Memory B cell (primary cell): Measurements from ENCODE around the gene VPS11.

Source experiments
- ATAC-seq: fragments of 150-1000 bp; cut with Tn5 transposase; 2 replicates; pipeline ENCODE4 v1.10.0; 2021; ENCODE audit warnings: low read depth, mild to moderate bottlenecking, moderate library complexity
- DNase-seq, 2 donors: peaks; one replicate each; pipeline ENCODE4 v3.0.0; 2022; ENCODE audit warnings: low spot score in 2 of 2
- H3K27ac Mint-ChIP-seq: one replicate; pipeline ENCODE4 v1.8.0; 2022; ENCODE audit warnings: mild to moderate bottlenecking, moderate library complexity, mixed read lengths
- H3K27me3 Mint-ChIP-seq: one replicate; pipeline ENCODE4 v1.8.0; 2022; ENCODE audit warnings: mixed read lengths
- H3K36me3 Mint-ChIP-seq: one replicate; pipeline ENCODE4 v1.8.0; 2022; ENCODE audit warnings: mild to moderate bottlenecking, mixed read lengths
- H3K4me1 Mint-ChIP-seq: one replicate; pipeline ENCODE4 v1.8.0; 2022; ENCODE audit warnings: mixed read lengths
- H3K4me3 Mint-ChIP-seq: one replicate; pipeline ENCODE4 v1.8.0; 2022; ENCODE audit warnings: mild to moderate bottlenecking, moderate library complexity, mixed read lengths
- H3K9me3 Mint-ChIP-seq: one replicate; pipeline ENCODE4 v1.8.0; 2022; ENCODE audit warnings: mixed read lengths

The VPS11 gene

DNA sequence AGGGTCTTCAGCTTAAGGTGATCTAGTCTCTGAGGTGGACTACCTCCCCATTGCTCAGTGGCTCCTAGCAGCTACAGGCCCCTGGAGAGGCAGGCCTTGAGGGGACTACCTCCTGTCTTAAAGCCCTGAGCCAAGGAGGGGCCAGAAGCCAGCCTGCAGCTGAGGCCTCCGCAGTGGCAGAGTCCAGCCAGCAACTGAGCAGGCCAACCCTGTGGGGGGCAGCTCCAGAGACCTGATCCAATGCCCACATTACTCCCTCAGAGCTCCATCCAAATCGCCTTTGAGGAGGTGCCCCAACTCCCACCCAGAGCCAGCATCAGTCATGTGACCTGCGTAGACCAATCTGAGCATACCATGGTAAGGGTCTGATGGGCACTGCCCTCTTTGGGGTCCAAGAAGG lies 42.2 kb downstream of the VPS11 start:
- peaks cover 24% of the 10 kb centered on the region for H3K4me1 Mint-ChIP-seq
- ATAC-seq (no peak), DNase-seq (no peak)
- no peaks in the 10 kb centered on the region for H3K9me3 Mint-ChIP-seq
- H3K27me3 Mint-ChIP-seq = no peaks in the 10 kb centered on the region
- H3K36me3 Mint-ChIP-seq = peaks cover 17% of the 10 kb centered on the region
- H3K27ac Mint-ChIP-seq = no peak overlapping the region
- H3K4me3 Mint-ChIP-seq = no peak overlapping the region

DNA sequence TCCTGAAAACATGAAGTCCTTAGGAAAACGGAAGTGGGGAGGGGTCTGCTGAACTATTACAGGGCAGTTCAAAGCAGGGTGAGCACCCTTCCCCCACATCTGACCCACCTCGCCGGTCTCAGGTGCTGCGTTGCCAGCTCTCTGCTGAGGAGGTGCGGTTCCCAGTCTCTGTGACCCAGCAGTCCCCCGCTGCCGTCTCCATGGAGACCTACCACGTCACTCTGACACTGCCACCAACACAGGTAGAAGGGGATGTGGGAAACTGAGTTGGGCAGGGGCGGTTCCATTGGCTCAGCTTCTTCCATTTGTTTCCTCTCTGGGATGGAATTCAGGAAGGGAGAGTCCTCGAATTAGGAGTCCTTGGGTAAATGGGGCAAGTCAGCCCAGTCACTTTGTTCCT lies 42.8 kb downstream of the VPS11 start:
- Mint-ChIP-seq H3K4me3 (no peak overlapping the region), H3K4me1 (peaks cover 24% of the 10 kb centered on the region), H3K27ac (no peak overlapping the region), H3K9me3 (no peaks in the 10 kb centered on the region), H3K27me3 (no peaks in the 10 kb centered on the region), H3K36me3 (peaks cover 21% of the 10 kb centered on the region)
- ATAC-seq (no peak), DNase-seq (no peak)

DNA sequence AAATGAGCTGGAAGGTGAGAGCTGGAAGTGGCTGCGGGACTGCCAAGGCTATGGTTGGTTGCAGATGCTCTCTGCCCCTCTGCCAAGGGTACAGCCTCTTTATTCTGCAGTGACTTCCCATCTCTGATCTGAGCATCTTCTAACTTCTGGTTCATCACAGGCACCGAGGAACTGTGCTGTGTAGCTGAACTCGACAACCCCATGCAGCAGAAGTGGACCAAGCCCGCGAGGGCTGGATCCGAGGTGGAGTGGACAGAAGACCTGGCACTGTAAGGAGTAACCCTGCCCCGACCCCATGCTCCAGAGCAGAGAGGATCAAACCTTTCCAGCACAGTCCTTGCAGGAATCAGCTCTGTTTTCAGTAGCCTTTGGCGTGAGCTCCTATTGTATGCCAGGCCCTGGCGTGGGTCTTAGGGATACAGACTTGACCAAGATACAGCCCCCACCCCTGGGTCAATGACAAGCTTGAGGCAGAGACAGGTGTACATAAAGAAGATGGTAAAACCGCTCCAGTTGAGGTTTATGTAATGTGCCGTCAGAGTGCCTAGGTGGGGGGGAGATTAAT lies 43.8 kb downstream of the VPS11 start:
- no peaks in the 10 kb centered on the region for H3K9me3 Mint-ChIP-seq
- H3K27ac Mint-ChIP-seq = no peak overlapping the region
- peaks cover 24% of the 10 kb centered on the region for H3K4me1 Mint-ChIP-seq
- no peaks in the 10 kb centered on the region for H3K27me3 Mint-ChIP-seq
- no peak overlapping the region for H3K4me3 Mint-ChIP-seq
- DNase-seq (no peak), ATAC-seq (no peak)
- H3K36me3 Mint-ChIP-seq = peaks cover 27% of the 10 kb centered on the region

DNA sequence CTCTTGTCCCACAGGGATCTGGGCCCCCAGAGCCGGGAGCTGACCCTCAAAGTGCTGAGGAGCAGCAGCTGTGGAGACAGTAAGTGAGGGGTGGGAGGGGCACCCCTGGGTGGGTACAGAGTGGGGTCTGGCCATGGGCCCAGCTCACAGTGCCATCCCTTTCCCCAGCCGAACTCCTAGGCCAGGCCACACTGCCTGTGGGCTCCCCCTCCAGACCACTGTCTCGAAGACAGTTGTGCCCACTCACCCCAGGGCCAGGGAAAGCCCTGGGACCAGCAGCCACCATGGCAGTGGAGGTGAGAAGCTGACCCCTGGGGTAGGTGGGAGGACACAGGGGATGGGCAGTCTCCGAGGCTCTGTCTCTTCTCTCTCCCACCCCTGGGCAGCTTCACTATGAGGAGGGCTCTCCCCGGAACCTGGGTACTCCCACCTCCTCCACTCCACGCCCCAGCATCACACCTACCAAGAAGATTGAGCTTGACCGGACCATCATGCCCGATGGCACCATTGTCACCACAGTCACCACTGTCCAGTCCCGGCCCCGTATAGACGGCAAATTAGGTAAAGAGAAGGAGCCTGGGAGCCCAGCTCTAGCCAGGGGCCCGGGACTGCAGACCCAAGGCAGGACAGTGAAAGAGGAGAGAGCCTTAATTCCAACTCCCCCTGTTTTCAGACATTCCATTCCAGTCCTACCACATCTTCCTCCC lies 44.8 kb downstream of the VPS11 start:
- ATAC-seq (no peak), DNase-seq (no peak)
- Mint-ChIP-seq H3K27me3 (no peaks in the 10 kb centered on the region), H3K4me1 (peaks cover 19% of the 10 kb centered on the region), H3K9me3 (no peaks in the 10 kb centered on the region), H3K4me3 (no peak overlapping the region), H3K36me3 (peaks cover 27% of the 10 kb centered on the region), H3K27ac (no peak overlapping the region)

DNA sequence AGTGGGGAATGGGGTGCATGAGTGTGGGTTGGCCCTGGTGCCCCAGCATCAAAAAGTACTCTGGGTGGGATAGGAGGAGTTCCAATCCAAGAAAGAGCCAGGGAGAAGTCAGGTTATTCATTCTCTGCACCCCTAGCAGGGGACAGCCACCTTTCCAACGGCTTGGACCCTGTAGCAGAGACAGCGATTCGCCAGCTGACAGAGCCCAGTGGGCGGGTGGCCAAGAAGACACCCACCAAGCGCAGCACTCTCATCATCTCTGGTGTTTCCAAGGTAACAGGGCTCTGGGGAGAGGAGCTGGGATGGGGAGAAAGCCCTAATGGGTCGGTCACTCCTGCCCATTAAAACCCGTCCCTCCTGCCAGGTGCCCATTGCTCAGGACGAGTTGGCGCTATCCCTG lies 46.1 kb downstream of the VPS11 start:
- DNase-seq (no peak), ATAC-seq (no peak)
- no peaks in the 10 kb centered on the region for H3K27me3 Mint-ChIP-seq
- no peak overlapping the region for H3K27ac Mint-ChIP-seq
- peaks cover 13% of the 10 kb centered on the region for H3K4me1 Mint-ChIP-seq
- H3K36me3 Mint-ChIP-seq = peaks cover 27% of the 10 kb centered on the region
- H3K4me3 Mint-ChIP-seq = no peak overlapping the region
- no peaks in the 10 kb centered on the region for H3K9me3 Mint-ChIP-seq

DNA sequence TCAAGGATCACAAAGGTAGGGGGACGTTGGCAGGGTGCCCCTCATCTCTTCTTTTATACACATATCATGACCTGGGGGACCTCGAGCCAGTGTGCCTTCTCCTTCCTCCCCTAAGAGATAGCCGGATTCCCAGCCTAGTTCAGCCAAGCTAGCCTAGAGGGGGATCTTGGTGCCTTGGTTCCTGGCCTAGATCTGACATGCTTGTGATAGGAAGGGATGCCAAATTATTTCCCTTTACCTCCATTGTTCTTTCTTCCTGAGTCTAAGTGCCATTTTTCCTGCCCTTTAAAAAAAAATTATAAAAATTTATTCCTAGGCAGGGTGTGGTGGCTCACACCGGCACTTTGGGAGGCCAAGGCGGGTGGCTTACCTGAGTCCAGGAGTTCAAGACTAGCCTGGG lies 46.7 kb downstream of the VPS11 start:
- no peaks in the 10 kb centered on the region for H3K27me3 Mint-ChIP-seq
- H3K4me1 Mint-ChIP-seq = peaks cover 7% of the 10 kb centered on the region
- H3K36me3 Mint-ChIP-seq = peaks cover 27% of the 10 kb centered on the region

DNA sequence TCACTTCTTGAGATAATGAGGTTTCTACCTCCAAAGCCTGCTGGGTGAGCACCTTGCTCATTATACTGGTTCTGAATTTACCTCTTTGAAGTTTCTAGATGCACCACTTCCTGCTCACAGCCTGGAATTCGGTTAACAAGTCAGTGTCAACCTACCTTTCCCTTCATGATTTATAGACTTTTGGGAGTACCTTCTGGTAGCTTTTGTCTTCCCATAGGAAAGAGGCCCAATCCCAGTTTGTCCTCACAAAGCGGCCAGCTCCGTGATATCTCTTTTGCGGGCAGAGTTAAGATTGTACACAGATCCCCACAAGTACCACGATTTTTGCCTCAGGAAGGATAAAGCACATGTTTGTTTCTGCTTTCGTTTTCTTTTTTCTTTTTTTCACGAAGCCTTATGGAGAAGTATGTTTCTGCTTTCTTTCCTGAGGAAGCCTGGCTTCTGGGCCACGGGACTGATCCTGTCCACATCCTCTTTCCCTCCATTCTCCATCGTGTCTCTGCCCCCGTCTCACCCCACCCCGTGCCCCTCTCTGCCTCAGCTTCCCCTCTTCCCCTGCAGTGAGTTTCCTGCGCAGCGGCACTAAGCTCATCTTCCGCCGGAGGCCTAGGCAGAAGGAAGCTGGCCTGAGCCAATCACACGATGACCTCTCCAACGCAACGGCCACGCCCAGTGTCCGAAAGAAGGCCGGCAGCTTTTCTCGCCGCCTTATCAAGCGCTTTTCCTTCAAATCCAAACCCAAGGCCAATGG lies 48.0 kb downstream of the VPS11 start:
- ATAC-seq (no peak), DNase-seq (no peak)
- Mint-ChIP-seq H3K4me1 (peaks cover 6% of the 10 kb centered on the region), H3K4me3 (no peak overlapping the region), H3K36me3 (peaks cover 25% of the 10 kb centered on the region), H3K27ac (no peak overlapping the region), H3K9me3 (no peaks in the 10 kb centered on the region), H3K27me3 (no peaks in the 10 kb centered on the region)

More for the DNA sequence above, 46.7 kb downstream of the VPS11 start:
- H3K4me3 Mint-ChIP-seq = no peak overlapping the region
- no peak overlapping the region for H3K27ac Mint-ChIP-seq
- DNase-seq (no peak), ATAC-seq (no peak)
- H3K9me3 Mint-ChIP-seq = no peaks in the 10 kb centered on the region

DNA sequence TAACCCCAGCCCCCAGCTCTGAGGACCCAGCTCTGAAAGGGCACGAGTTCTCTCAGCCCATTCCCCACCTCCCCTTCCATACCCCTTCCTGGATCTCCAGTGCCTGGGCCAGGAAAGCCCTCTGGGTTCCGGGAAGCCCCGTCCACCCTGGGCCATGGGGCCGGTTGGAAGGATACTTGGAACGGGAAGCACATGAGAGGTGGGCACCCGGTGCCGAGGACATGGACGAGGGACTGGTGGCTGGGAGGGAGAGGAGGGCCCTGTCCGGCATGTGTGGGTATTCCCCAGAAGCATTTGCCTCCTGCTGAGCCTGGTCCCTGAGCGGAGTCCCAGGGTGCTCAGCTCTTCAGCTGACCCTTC lies 48.6 kb downstream of the VPS11 start:
- Mint-ChIP-seq H3K27ac (no peak overlapping the region), H3K4me3 (no peak overlapping the region)

DNA sequence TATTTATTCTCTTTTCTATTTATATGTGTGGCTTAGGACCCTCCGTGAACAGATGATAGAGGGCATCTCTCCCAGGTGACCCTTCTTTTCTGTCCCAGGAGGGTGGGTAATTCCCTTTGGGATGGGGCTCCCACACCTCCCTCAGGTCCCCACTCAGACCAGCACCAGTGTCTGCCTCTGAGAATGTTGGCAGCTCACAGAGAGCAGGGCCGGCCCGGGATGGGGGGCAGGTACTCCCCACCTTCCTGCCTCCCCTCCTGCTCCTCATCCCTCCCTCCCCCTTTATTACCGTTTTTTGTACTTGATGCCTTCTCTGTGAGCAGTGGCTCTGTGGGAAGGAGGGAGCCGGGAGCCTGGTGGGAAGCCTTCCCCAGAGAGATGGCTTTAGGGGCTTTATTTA lies 49.0 kb downstream of the VPS11 start:
- no peaks in the 10 kb centered on the region for H3K27me3 Mint-ChIP-seq
- H3K4me3 Mint-ChIP-seq = no peak overlapping the region
- DNase-seq = no peak
- no peak overlapping the region for H3K27ac Mint-ChIP-seq
- peaks cover 24% of the 10 kb centered on the region for H3K36me3 Mint-ChIP-seq
- H3K4me1 Mint-ChIP-seq = peaks cover 8% of the 10 kb centered on the region
- no peaks in the 10 kb centered on the region for H3K9me3 Mint-ChIP-seq
- ATAC-seq = no peak

More for the DNA sequence above, 48.6 kb downstream of the VPS11 start:
- DNase-seq (no peak), ATAC-seq (no peak)
- Mint-ChIP-seq H3K9me3 (no peaks in the 10 kb centered on the region), H3K27me3 (no peaks in the 10 kb centered on the region), H3K4me1 (peaks cover 8% of the 10 kb centered on the region), H3K36me3 (peaks cover 25% of the 10 kb centered on the region)

DNA sequence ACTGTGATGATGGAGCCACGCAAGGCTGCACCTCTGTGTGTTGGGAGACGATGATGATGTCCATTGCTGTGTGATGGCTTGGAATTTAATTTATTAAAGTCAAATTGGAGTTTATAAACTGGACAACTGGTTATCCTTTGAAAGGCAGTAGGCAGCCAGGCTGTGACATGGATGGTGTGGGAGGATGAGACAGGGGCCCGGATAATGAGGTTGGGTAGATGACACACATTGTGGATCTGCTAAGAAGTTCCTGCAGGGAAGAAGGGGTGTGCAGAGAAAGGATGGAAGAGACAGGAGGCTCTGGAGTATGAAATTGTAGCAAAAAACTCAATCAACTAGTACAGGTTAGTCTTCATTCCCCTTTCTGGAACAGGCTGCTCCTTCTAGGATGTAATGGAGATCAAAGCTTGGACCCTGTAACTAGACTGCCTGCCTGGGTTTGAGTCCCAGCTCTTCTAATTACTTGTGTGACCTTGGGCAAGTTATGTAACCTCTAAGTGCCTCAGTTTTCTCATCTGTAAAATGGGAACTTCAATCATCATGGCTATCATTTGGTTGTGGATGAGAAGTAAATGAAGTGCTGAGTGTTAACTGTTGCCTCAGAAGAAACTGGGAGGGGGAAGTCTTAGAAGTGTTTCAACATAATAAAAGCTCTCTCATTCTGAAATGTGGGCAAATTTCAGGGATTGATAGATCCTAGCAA lies 49.5 kb downstream of the VPS11 start:
- DNase-seq (no peak), ATAC-seq (no peak)
- Mint-ChIP-seq H3K27me3 (no peaks in the 10 kb centered on the region), H3K9me3 (no peaks in the 10 kb centered on the region), H3K27ac (no peak overlapping the region), H3K4me1 (peaks cover 12% of the 10 kb centered on the region), H3K36me3 (peaks cover 20% of the 10 kb centered on the region), H3K4me3 (no peak overlapping the region)

DNA sequence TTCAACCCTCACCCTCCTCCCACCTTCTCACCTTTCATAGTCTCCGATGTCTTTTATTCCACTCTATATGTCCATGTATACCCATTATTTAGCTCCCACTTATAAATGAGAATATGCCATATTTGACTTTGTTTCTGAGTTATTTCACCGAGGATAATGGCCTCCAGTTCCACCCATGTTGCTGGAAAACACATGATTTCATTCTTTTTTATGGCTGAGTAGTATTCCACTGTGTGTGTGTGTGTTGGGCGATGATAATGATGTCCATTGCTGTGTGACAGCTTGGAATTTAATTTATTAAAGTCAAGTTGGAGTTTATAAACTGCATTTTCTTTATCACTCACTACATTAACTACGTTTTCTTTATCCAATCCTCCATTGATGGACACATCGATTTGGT lies 50.6 kb downstream of the VPS11 start:
- Mint-ChIP-seq H3K4me3 (no peak overlapping the region), H3K9me3 (no peaks in the 10 kb centered on the region), H3K27ac (no peak overlapping the region), H3K27me3 (no peaks in the 10 kb centered on the region), H3K36me3 (peaks cover 15% of the 10 kb centered on the region), H3K4me1 (peaks cover 20% of the 10 kb centered on the region)
- no peak for ATAC-seq
- no peak for DNase-seq

DNA sequence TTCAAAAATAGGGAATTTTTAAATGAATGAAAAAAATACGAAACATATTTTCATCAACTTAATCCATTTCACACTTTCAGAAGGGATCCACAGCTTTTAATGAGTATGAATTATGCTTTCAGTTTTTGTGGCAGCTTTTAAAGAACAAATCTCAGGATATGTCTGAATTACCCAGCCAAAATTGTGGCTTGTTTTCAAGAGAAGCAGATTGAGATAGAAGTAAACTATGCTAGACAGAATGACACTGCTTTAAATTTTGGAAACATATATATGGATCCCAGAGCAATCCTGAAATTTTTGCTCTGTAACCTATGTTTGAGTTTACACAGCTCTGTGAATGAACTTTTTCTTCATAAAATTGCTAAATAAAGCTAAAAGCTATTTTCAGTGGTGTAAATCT lies 51.3 kb downstream of the VPS11 start:
- Mint-ChIP-seq H3K27ac (no peak overlapping the region), H3K27me3 (no peaks in the 10 kb centered on the region), H3K36me3 (peaks cover 14% of the 10 kb centered on the region), H3K9me3 (no peaks in the 10 kb centered on the region), H3K4me1 (peaks cover 20% of the 10 kb centered on the region), H3K4me3 (no peak overlapping the region)
- ATAC-seq (no peak), DNase-seq (no peak)

DNA sequence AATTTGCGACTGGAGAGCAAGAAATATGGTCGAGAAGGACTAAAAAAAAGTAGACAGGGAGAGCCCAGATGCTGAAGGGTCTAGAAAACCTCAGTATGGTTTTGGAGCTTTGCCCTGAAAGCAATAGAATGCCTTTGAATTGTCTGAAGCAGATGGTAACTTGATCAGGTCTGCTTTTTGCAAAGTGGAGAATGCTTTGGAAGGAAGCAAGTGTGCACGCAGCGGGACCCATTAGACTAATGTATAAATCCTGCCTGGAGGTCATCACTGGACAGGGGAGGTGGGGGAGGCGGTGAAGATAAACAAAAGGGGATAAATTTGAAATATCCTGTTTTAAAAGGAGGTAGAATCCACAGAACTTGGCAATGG lies 53.0 kb downstream of the VPS11 start:
- Mint-ChIP-seq H3K4me1 (peaks cover 20% of the 10 kb centered on the region), H3K36me3 (peaks cover 4% of the 10 kb centered on the region), H3K9me3 (no peaks in the 10 kb centered on the region), H3K4me3 (peak overlapping the region; percentile 90), H3K27ac (peak overlapping the region; percentile 92), H3K27me3 (no peaks in the 10 kb centered on the region)
- ATAC-seq = no peak
- no peak for DNase-seq
